ENCODE results near the gene RGS6. TPM values are rescaled to one million over a fixed set of nuclear protein-coding genes. Genes with fewer than 3 reads are reported as not detected.

RGS6 gene
- total RNA-seq, 2 experiments from 2014 or later = not detected

- POLR2A ChIA-PET = interaction anchor here (0.9 kb wide), 1 partner anchor 78 kb away, joined by 3 read pairs; no protein-coding TSS in a partner anchor
- intact Hi-C loops (cut with micrococcal nuclease) = no loop called here
- CTCF ChIA-PET = no interaction called here
- H3K4me3 Mint-ChIP-seq = no peak overlapping the region
- no peak for ATAC-seq
- TF ChIP-seq, protein P1, sequence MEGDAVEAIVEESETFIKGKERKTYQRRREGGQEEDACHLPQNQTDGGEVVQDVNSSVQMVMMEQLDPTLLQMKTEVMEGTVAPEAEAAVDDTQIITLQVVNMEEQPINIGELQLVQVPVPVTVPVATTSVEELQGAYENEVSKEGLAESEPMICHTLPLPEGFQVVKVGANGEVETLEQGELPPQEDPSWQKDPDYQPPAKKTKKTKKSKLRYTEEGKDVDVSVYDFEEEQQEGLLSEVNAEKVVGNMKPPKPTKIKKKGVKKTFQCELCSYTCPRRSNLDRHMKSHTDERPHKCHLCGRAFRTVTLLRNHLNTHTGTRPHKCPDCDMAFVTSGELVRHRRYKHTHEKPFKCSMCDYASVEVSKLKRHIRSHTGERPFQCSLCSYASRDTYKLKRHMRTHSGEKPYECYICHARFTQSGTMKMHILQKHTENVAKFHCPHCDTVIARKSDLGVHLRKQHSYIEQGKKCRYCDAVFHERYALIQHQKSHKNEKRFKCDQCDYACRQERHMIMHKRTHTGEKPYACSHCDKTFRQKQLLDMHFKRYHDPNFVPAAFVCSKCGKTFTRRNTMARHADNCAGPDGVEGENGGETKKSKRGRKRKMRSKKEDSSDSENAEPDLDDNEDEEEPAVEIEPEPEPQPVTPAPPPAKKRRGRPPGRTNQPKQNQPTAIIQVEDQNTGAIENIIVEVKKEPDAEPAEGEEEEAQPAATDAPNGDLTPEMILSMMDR (IDR thresholded peaks at IDR 0.05) = no peak
- H3K36me3 Mint-ChIP-seq (ENCODE audit: low read depth) = no peaks in the 10 kb centered on the region
- H3K9me3 Mint-ChIP-seq = no peaks in the 10 kb centered on the region
- H3K27ac Mint-ChIP-seq = no peak overlapping the region
- no peak for DNase-seq
- H3K4me1 Mint-ChIP-seq (ENCODE audit: low read depth) = peaks cover 9% of the 10 kb centered on the region
- peaks cover 27% of the 10 kb centered on the region for H3K27me3 Mint-ChIP-seq
These were observed 667.6 kb downstream of the RGS6 start for GRCh38 chr14:72599579-72600470.

GRCh38 chr14:72600551-72601330, 668.5 kb downstream of the RGS6 start:
- no peaks in the 10 kb centered on the region for H3K36me3 Mint-ChIP-seq (ENCODE audit: low read depth)
- no peak for DNase-seq
- TF ChIP-seq, protein P1 (IDR thresholded peaks at IDR 0.05) = no peak
- intact Hi-C loops (cut with micrococcal nuclease) = no loop called here
- POLR2A ChIA-PET = interaction anchor here (0.9 kb wide), 1 partner anchor 79 kb away, joined by 3 read pairs; no protein-coding TSS in a partner anchor
- H3K4me3 Mint-ChIP-seq = no peak overlapping the region
- no peak overlapping the region for H3K27ac Mint-ChIP-seq
- ATAC-seq = no peak
- H3K4me1 Mint-ChIP-seq (ENCODE audit: low read depth) = peaks cover under 1% of the 10 kb centered on the region
- no peaks in the 10 kb centered on the region for H3K9me3 Mint-ChIP-seq
- CTCF ChIA-PET = no interaction called here
- H3K27me3 Mint-ChIP-seq = peaks cover 20% of the 10 kb centered on the region

DNA sequence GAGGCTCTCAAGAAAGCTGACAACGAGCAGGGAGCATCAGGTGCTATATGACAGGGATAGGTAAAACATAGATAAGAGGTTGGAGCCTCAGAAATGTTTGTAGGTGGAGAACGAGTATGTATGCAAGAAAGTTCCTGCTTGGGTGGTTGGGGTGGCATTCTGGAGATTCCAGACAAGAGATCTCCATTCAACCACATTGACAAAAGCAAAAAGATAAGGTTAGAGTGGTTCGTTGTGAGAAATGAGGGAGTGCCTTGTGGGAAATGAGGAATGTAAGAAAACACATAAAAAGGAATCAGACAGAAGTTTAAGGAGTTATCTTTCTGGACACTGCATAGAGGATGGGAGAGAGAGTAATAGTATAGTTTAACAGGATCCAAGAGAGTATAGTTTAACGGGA, 671.4 kb downstream of the RGS6 start:
- H3K27me3 Mint-ChIP-seq = peaks cover 7% of the 10 kb centered on the region
- CTCF ChIA-PET = no interaction called here
- no peaks in the 10 kb centered on the region for H3K9me3 Mint-ChIP-seq
- no peaks in the 10 kb centered on the region for H3K36me3 Mint-ChIP-seq (ENCODE audit: low read depth)
- no peak overlapping the region for H3K27ac Mint-ChIP-seq
- ATAC-seq (no peak), DNase-seq (no peak)
- POLR2A ChIA-PET = no interaction called here
- intact Hi-C loops (cut with micrococcal nuclease) = no loop called here
- no peak overlapping the region for H3K4me3 Mint-ChIP-seq
- TF ChIP-seq, protein P1 (IDR thresholded peaks at IDR 0.05) = no peak
- H3K4me1 Mint-ChIP-seq (ENCODE audit: low read depth) = no peaks in the 10 kb centered on the region

DNA sequence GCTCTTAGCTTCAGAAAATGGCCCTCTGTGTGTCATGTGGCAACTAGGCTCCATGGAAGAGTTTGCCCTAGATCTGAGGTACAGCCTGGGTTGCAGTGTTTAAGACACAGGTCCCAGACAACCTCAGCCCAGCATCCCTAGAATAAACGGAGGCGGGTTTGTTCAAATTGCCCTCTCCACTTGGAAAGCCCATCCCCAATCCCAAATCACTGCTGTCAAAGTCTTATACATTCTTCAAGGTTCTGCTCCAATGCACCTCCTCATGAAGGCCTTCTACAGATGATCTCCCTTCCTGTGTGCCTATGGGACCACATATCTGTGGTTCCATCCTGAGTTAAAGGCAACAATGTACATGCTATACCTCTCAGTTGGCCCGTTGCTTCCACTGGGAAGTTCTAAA, 671.9 kb downstream of the RGS6 start:
- DNase-seq = no peak
- Mint-ChIP-seq H3K27ac (no peak overlapping the region), H3K4me3 (no peak overlapping the region), H3K9me3 (no peaks in the 10 kb centered on the region), H3K27me3 (peaks cover 5% of the 10 kb centered on the region), H3K36me3 (ENCODE audit: low read depth) (no peaks in the 10 kb centered on the region), H3K4me1 (ENCODE audit: low read depth) (no peaks in the 10 kb centered on the region)
- TF ChIP-seq, protein P1 (IDR thresholded peaks at IDR 0.05) = no peak
- intact Hi-C loops (cut with micrococcal nuclease) = no loop called here
- ATAC-seq = no peak
- POLR2A ChIA-PET = no interaction called here
- CTCF ChIA-PET = no interaction called here

Measured in activated CD8-positive, alpha-beta T cell treated with anti-CD3 and anti-CD28 coated beads for 36 hours (primary cell).